GM18868 (cell line): ENCODE results near the gene TDRD3.
A peak's percentile ranks its signal among the peaks of the same experiment; 100 is the strongest.
"Not testable (repeated sequence)": the region's sequence is repeated elsewhere in the genome, so short reads cannot be mapped to it uniquely, and the experiment has no call there.

Experiments
- ATAC-seq: cut with Tn5 transposase; IDR thresholded peaks from one replicate; pipeline ENCODE4 v1.9.1; 2021; ENCODE audit warnings: mild to moderate bottlenecking, moderate library complexity; ENCODE audit not compliant: unreplicated experiment

The TDRD3 gene

DNA sequence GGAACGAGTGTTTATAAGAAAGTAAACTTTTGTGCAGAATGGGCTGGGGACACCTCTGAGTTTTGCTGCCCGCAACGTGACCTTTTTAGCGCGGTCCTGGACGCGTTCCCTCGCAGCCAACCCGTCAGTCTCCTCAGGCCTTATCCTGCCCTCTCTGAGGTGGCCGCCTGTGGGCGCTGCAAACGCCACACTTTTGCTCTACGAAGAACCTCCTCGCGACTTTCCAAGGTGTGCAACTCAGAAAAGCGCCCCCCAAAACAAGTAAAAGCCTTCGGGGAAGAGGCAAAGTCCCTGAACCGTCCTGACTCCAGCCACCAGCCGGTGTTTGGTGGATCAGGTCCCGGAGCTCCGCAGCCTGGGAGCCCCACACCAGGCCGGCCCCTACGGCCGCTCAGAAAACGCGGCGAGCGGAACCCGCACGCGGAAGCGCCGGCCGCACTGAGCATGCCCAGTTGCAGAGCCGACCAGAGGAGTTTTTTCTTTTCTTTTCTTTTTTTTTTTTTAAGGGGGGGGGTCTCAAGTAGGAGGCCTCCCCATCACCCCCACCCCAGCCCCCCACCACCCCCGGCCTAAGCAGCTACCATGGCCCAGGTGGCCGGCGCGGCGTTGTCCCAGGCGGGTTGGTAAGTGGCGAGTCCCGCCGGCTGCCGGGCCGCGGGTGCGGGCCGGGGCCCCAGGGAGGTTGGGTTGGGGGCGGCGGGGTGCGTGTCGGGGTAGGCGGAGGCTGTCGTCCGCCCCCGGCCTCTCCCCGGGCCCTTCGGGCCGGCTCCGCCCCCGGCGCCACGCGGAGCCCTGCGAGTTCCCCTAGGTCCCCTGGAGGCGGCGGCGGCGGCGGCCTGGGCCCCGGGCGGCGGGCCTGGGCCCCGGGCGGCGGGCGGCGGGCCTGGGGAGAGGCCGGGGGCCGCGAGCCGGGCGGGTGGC is at the start of gene TDRD3:
TSS of gene TDRD3 (plus strand) at position 438 of the 921 bp plus-strand sequence. CDS start at position 583, 145 bp downstream.
- ATAC-seq: peak; percentile 52

DNA sequence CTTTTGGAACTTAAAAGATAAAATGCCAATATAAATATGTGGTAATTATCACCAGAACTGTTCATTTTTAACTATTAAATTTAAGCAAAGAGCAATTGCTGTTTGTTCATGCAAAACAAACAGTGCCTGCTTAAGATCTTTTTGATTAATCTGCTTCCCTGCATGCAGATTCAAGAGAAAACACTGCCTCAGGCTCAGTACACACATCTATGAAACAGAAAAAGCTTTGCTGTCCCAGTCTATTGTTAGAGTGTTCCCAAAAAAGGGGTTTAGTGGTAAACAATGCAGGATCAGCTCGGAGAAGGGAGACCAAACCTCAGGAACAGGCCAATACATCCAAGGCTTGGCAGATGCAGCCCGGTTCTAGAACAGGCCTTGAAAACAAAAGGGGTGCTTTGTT is 49.3 kb upstream of the TDRD3 start:
- ATAC-seq: no peak

DNA sequence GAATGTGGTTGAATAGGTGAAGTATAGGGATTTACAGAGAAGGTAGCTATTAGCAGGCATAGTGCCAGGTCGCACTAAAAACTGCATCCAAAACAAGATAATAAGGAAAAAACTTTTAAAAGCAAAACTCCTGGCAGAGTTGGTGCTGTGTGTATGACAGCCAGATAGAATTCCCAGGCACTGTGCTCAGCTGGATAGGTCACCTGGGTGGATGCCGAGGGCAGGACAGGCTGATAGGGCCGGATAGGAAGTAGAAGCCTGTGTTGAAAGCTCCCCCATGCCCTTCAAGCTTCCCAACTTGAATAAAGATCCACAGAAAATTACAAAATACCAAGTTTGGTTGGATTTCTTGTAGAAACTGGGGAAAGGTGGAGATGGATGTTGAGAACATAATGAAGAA is 48.9 kb upstream of the TDRD3 start:
- no peak for ATAC-seq

DNA sequence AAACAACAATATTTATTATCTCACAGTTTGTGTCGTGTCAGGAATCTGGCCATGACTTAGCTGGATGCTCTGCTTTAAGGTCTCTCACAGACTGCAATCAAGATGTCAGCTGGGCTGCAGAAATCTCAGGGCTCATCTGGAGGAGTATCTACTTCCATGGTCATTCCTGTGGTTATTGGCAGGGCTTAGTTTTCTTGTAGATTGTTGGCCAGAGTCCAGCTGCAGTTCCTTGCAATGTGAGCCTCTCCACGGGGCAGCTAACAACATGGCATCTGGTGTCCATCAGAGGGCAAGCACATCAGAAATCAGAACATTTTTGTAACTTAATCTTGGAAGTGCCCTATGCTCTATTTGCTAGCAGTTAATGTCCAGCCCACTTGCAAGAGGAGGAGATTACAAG is 45.7 kb upstream of the TDRD3 start:
- no peak for ATAC-seq

DNA sequence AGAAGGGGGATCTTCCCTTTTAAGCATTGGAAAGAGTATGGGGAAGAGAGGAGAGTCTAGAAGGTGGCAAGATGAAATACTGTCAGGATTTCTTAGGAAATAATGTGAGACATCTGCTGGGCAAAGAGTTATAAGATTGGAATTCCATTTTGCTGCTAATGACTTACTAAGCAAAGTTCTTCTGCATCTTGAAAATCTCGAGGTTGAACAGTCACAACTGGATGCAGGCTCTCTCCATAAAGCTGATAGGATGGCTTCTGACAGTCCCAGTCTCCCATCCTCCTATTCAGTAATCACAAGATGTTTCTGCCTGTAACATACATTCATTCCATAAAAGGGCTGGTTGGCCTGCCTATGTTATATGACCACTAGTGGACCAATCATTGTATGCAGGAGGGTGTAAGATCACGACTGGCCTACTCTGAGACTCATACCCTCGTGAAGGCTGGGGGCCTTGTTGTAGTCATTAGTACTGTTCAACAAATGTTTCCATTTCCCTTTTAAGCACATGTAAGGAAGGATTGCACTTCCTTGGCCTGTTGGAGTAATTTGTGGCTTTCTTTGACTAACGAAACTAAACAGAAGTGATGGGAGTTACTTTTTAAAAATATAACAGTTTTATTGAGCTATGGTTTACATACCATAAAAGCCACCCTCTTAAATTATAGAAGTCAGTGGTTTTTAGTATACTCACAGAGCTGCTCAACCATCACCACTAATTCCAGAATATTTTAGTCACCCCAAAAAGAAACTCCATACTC is 45.0 kb upstream of the TDRD3 start:
- ATAC-seq: no peak

DNA sequence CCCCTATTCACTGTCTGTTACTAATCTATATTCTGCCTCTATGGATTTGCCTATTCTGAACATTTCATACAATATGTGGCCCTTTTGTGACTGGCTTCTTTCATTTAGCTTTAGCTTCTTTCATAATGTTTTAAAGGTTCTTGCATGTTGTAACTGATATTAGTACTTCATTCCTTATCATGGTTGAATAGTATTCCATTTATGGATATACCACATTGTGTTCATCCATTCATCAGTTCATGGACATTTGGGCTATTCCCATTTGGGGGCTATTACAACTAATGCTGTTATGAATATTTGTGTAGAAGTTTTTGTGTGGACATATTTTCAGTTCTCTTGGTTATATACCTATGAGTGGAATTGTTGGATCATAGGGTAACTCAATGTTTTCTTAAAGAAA is 44.4 kb upstream of the TDRD3 start:
- ATAC-seq: no peak

DNA sequence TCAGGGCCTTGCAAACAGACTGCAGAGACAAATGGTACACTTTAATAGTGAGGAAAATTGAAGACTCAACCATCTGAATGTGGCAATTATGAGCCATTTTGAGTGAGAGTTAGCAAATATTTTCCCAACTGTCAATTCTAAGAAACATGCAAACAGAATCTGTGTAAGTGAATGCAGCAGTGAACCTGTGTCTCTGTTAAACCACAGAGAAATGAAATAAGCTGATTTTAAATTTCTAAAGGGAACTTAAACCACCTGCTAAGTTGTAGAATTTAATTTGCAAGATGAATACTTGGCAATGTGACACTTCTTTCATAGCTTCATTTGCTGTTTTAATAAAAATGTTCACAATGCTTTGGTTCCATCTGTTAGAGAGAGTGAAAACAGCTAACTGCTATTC is 42.0 kb upstream of the TDRD3 start:
- ATAC-seq: no peak

DNA sequence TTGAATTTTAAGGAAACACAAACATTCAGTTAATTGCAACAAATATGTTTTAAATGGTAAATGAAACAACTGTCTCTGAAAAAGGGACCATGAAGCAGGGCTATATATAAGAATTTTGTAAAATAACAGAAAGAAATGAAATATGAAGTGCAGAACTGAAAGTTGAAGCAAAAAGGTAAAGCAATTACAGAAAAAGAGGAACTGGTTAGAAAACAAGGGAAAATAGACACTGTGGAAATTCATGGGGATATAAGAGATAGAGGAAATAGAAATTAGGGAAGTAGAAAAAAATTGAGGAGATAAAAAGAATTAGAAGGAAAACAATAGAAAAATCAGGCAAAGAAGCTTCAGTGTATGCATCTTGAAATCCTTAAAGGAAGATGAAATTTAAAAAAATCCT is 40.0 kb upstream of the TDRD3 start:
- no peak for ATAC-seq

DNA sequence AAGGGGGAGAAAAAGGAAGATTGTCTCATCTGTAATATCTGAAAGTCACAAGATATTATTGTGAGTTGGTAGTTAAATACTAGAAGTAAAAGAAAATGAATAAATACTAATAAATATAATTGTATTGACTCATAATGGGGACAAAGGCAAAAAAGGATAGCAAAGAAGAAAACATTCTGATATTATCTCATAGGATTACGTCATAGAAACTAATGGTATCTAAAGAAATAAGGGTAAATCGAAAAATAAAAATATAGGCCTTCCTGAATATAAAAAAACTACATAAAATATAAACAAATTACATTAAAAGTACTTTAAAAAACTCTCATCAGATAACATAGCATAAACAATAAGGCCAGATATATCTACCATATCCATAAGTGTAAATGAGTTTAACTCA is 38.6 kb upstream of the TDRD3 start:
- no peak for ATAC-seq

DNA sequence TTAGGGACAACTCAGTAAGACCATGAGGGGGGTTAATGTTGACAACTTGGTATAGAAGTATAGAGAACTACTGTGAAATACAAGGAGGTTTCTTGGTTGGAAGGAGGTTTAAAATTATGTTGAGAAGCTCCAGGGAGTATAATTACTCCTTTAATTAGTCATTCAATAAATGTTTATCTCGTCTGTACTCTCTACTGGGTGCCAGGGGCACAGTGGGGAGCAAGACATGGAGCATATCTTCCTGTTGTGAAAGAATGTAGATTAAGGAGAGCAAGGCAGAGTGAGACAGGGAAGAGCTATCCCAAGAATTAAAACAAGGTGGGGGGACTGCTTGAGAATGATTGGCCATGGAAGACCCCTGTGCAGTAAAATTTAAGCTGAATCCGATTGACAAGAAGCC is 33.7 kb upstream of the TDRD3 start:
- ATAC-seq: no peak

DNA sequence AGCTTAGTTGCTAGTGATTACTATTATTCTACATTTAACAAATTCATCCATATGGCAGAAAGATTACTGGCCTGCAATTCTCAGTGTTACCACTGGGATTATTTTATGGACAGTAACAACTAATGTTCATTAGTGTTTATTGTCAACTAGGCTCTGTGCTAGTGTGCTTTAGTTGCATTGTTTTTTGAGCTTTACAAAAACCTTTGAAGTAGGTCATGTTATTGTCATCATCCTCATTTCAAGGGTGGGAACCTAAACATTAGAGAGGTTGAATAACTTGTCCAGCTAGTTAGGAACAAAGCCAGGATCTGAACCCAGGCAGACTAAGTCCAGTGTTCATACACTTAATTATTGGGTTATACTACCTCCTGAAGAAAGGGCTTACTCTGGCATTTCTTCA is 27.8 kb upstream of the TDRD3 start:
- peak; percentile 83 for ATAC-seq

DNA sequence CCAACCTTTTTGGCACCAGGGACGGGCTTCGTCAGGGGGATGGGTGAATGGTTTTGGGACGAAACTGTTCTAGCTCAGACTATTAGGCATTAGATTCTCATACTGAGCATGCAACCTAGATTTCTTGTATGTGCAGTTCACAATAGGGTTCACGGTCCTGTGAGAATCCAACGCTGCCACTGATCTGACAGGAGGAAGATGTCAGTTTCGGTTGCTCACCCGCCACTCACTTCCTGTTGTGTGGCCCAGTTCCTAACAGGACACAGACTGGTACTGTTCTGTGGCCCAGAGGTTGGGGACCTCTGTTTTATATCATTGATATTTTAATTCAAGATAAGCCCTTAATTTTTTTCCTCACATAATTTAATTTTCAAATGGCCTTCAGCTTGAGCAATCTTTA is 26.7 kb upstream of the TDRD3 start:
- ATAC-seq: no peak

DNA sequence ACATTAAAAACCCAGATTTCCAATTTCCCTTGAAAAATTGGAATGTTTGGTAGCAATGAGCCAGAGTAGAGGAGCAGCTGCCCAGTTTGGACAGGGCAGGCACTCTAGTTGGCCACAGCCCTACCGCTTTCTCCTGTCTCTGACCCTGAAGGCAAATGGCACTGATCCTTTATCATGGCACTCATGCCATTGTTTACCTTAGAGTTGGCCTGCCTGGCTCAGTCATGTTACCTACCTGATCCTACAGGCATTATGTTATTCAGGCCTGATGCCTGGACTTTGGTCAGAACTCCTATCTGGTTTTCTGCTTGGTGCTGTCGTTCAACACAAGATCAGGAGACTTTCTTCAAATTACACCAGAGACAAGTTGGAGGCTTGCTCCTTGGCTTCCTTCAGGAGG is 24.9 kb upstream of the TDRD3 start:
- no peak for ATAC-seq

DNA sequence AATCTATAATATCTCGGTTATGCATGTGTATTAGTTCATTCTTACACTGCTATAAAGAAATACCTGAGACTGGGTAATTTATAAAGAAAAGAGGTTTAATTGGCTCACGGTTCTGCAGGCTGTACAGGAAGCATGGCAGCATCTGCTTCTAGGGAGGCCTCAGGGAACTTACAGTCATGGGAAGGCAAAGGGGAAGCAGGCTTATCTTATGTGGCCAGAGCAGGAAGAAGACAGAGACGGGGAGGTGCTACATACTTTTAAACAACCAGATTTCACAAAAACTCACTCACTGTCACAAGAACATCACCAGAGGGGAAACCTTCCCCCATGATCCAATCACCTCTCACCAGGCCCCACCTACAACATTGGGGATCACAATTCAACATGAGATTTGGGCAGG is 17.7 kb upstream of the TDRD3 start:
- not testable (repeated sequence) for ATAC-seq

DNA sequence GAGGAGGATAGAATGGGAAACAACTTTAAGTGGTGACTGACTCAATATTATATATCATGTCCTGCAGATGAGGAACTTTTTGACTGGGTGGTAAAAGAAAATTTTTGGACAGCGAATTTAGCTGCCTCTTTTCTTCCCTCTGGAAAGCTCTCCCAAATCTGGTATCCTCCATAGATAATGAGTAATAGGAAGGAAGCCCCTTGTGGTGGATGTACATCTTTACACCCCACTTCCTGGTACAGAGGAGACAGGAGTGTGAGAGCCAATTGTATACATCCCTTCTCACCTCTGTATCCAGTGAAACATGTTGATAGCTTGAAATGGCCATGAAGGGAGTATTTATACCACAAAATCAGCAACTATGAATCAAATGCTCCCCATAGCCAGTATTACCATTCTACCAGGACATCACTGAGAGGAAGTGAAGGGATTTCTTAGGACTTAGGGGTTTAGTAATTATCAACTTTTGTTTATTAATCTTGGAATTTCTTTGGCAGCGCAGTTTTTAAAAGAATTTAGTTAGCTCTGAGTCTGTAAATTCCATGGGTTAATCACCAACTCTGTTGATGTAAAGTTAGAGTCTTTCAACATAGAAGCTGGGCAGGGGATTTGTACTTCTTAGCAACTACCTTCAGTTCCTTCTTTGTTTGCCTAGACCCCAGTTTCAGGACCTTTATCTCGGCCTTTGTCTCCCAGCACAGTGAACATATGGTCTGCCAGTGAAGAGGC is 17.0 kb upstream of the TDRD3 start:
- ATAC-seq: peak; percentile 61

DNA sequence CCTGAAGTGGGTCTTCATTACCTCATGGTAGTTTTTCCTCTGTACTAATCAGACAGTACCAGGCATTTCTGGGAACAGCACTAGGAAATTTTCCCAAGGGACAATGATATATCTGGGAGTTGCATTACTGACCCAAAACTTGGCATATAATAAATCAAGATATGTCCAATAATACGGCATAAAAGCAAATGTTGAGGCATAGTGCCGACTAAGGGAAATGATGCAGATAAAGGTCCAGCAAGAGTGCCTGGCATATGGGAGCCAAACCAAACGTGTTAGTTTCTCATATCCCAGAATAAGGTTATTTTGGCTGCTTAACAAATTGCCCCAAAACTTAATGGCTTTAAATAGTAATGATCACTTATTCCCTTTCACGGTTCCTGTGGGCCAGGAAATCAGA is 12.1 kb upstream of the TDRD3 start:
- no peak for ATAC-seq

DNA sequence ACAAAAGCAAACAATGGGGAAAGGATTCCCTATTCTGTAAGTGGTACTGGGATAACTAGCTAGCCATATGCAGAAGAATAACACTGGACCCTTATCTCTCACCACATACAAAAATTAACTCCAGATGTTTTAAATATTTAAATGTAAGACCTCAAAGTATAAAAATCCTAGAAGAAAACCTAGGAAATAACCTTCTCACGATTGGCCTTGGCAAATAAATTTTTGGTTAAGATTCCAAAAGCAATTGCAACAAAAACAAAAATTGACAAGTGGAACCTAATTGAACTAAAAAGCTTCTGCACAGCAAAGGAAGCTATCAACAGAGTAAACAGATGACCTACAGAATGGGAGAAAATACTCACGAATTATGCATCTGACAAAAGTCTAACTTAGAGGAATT is 10.8 kb upstream of the TDRD3 start:
- no peak for ATAC-seq

DNA sequence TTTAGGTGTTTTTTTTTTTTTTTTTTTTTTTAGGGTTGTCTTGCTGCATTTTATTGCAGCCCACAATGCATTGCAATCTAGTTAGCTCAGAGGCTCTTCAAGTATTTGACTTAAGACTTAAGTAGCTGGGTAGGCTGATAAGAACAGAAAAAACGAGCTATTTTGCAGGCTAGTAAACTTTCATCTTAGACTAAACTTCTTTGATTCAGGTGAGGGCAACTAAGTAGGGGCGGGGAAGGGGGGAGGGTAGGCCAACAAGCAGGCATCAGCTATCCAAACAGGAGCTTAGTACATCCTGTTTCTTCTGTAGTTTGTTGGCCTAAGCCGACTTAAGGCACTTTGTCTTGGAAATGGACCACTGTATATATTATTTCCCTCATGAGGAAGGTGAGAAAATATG is 4.9 kb upstream of the TDRD3 start:
- ATAC-seq: no peak

DNA sequence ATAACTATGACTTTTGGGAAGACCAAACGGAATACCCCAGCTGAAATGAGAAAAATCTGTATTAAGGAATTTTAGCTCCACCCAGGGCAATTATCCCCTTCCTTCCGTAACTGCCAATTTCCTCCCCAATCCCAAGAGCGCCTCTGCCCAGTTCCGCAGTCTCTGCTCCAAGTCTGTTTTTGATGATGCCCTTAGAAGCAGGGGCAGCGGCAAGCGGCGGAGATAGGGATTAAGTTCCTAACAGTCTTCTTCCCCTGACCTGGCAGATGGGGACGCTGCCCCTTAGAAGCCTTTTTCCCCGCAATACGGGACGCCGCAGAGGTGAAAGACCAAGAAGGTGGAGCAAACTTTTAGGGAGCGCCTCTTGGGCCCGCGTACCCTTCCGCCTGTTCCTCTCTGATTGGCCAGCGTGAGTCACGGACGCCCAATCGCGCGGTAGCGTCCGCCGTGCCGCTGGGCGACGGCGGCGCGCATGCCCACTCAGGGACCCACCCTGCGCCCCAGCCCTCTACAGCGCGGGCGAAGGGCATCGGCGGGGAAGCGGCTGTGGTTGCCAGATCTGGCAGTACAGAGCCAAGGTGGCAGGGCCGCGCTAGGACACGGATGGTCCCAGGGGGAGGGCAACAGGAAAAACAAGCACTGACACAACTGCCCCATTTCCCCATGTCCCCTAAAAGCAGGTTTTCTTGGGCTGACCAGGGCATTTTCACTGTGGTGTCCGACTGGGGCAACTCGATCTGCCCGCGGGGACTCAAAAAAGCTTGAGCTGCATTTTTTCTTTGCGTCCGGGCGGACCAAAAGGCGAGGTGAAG is 843 bp upstream of the TDRD3 start:
- ATAC-seq: peak; percentile 66

DNA sequence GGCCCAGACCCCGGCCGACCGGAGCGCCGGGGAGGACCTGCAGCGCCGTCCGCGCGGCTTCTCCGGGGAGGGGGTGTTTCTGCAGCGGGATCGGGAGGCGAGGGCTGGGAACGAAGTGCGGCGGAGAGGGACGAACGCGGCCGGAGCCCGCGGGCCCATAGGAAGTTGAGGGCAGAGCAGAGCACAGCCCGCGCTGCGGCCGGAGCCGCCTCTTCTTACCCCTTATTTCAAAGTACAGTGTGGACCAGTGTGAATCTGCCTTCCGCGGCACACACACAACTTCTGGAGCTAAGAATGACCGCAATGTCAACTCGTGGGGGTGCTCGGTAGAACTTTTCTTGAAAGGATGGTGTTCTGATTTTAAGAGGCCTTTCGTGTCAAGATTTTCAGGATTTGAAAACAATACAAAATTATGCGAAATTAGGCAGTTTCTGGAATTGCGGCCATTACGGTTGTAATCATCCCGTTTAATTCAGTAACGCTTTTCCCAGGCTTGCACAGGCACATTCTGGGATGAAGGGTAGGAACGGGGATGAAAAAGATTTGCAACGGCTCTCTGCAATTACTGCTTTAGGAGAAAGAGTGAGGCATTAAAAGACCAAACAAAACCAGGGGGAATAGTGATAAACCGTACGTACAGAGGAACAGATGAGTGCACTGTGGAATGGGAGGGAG is 821 bp downstream of the TDRD3 start:
- ATAC-seq: peak; percentile 23
